NOMO-1 treated with dmso at 0.1 percent for 144 hours (cell line): ENCODE data around the gene KYAT1.
A peak's percentile ranks its signal among the peaks of the same experiment; 100 is the strongest.
"Not testable (repeated sequence)": the region's sequence is repeated elsewhere in the genome, so short reads cannot be mapped to it uniquely, and the experiment has no call there.

Experiments used
- DNase-seq: peaks from one replicate; lab custom pipeline; 2025; ENCODE audit not compliant: unreplicated experiment; lab: John Stamatoyannopoulos, UW

KYAT1 gene

GRCh38 chr9:128843171-128843570 is 38.6 kb downstream of the KYAT1 start:
- not testable (repeated sequence) for DNase-seq

DNA sequence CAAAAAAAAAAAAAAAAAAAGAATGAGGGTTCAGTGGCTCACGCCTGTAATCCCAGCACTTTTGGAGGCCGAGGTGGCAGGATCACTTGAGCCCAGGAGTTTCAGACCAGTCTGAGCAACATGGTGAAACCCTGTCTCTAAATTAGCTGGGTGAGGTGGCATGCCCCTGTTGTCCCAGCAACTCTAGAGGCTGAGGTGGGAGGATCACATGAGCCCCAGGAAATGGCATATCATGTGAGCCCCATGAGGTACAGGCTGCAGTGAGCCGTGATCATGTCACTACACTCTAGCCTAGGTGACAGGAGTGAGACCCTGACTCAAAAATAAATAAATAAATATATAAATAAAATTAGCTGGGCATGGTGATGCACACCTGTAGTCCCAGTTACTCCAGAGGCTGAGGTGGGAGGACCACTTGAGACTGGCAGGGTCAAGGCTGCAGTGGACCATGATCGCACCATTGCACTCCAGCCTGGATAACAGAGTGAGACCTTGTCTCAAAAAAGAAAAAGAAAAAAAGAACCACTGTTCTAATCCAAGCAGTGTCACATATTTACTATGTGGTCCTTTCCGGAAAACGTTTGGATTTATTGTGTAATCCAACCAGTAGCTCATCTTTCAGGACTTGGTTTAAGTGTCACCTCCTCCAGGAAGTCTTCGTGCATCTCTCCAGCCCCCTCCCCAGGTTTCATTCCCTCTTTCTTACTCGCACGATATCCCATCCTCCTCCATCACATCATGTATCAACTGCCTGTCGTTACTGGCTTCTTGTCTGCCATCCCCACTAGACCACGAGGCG is 39.9 kb downstream of the KYAT1 start:
- no peak for DNase-seq

DNA sequence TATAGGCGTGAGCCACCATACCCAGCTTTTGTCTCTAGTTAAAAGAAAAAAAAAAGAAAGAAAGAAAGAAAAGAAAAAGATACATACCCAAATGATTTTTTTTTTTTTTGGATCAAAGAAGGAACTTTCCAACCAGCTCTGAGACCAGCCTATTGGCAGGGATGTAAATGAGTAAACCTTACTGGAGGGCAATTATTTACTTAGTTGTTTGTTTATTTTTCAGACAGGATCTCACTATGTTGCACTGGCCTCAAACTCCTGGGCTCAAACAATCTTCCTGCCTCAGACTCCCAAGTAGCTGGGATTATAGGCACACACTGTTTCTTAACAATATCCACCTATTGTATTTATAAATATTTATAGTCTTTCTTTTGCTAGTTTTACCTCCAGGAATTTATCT is 41.2 kb downstream of the KYAT1 start:
- DNase-seq: no peak

GRCh38 chr9:128838338-128838737 is 43.4 kb downstream of the KYAT1 start:
- no peak for DNase-seq

DNA sequence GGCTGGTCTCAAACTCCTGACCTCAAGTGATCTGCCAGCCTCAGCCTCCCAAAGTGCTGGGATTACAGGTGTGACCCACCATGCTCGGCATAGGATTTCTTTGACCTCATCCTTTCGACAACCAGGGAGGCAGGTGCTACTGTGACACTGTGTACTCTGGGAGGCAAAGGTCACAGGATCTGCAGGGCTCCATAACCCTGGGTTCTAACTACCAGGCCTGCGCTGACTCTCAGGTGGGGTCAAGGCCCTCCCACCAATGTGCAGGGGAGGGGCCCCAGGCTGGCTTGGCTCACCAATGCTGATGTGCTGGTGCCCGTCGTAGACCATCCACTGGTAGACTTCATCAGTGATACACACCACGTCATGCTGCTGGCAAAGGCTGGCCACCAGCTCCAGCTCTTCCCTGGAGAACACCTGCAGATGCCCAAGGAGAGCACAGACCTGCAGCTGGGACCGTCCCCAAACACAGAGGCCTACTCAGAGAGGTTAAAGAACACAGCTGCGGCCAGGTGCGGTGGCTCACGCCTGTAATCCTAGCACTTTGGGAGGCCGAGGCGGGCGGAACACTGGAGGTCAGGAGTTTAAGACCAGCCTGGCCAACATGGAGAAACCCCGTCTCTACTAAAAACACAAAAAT is 45.1 kb downstream of the KYAT1 start:
- DNase-seq: no peak

DNA sequence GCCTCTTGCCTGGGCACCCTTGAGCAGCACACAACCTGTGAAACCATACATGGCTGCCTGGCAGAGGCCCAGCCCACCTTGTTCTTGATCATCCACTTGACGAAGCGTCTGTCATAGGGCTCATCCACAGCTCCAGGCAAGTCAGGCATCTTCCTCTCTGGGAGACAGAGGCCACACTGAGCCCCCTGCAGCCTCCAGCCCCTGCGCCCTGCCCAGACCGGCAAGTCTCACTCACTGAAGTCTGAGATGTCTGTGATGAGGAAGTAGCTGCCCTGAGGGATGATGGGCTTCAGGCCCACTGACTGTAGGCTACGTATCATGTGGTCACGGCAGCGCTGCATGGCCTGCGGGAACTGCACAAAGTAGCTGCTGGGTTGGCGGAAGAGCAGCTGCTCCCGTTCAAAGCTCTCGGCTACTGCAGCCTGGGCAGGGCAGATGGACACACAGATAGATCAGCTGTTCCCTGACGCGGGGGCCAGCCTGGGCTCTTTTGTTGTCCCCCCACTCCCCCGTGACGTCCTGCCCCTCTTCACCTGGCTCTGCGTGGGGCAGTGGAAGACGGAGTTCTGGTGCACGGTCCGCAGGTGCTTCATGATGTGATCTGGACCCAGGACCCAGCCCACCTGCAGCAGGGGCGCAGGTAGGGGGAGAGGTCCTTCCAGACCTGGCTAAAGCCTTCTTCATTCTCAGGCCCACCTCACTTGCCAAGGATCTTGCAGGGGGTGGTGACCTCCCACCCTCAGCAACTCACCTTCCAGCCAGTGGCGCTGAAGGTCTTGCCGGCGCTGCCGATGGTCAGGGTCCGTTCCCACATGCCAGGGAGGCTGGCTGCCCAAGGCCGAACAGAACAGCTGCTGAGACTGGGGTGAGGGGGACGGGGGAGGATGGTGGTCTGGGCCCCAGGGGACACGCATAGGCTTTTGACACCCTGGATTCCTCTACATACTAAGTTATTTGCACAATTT is 46.2 kb downstream of the KYAT1 start:
- DNase-seq: no peak

GRCh38 chr9:128833696-128834095 is 48.1 kb downstream of the KYAT1 start:
- DNase-seq: no peak

DNA sequence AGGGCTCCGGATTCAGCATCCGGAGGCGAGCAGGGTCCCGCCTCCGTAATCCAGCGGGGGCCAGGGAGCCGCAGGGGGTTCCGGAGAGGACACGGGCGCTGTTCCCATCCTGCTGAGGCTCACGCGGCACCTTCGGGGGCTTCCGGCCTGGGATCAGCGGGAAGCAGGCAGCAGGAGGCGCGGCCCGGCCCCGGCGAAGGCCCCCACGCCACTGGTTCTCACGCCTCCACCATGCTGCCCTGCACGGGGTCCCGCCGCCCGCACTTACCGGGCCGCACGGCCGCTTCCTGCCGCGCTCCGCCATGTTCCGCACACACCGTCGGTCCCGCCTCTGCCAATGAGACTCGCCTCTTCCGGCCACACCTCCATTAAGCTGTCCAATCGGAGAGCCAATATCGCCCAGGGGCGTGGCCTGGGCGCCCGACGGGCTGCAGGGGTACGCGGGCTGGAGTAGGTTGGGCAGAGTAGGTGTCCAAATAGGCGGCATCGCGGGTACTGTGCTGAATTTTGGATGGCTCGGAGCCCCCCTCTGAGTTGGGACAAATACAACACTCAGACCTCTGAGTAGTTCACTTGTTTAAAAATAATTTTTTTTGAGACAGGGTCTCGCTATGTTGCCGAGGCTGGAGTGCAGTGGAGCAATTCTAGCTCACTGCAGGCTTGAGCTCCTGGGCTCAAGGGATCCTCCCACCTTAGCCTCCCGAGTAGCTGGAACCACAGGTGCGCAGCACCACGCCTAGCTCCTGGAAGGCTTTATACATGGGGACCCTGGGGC is 52.1 kb downstream of the KYAT1 start, which contains the start of gene SPOUT1:
Gene SPOUT1, minus strand, starts transcription at position 318 of the 775 bp plus-strand sequence. Its CDS starts 14 bp downstream, at position 304.
- peak; percentile 95 for DNase-seq

DNA sequence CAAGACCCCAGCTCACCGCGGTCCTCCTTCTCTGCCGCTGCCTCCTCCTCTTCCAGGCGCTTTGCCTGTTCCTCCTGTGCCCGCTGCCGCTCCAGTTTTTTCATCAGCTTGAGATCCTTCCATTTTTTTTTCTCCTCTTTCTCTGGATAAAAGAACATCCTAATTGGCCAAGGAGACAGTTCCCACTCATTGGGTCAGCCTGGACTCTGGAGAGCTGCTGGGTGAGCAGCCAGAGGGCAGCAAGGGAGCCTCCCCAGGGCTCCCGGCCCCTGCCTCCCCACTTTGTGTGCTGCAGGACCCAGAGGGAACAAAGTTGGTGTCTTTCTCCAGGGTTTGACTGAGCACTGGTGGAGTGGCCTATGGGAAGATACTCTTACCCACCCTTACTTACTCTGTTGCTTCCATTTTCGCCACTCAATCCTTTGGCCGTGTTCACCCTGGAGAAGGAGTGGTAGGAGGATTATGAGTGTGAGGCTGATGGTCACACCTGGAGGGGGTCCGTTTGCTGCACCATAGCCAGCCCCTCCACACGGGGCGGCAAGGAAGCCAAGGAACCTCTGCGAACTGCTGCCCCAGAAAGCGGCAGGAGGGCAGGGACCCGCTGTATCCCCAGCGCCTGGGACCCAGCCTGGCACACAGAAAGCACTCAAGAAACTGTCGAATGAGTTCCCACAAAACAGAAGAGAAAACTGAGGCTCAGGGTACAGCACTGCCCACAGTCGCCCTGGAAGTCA is 52.9 kb downstream of the KYAT1 start:
- DNase-seq: no peak

- DNase-seq: no peak
Measured at GRCh38 chr9:128828267-128828666, 53.5 kb downstream of the KYAT1 start.

GRCh38 chr9:128825923-128826700 is 55.6 kb downstream of the KYAT1 start:
- no peak for DNase-seq

GRCh38 chr9:128824911-128825310 is 56.8 kb downstream of the KYAT1 start:
- DNase-seq: no peak

- no peak for DNase-seq
Measured at GRCh38 chr9:128823903-128824406, 57.8 kb downstream of the KYAT1 start.

GRCh38 chr9:128823362-128823902 is 58.3 kb downstream of the KYAT1 start:
- no peak for DNase-seq

GRCh38 chr9:128822407-128823042 is 59.2 kb downstream of the KYAT1 start:
- DNase-seq: no peak

DNA sequence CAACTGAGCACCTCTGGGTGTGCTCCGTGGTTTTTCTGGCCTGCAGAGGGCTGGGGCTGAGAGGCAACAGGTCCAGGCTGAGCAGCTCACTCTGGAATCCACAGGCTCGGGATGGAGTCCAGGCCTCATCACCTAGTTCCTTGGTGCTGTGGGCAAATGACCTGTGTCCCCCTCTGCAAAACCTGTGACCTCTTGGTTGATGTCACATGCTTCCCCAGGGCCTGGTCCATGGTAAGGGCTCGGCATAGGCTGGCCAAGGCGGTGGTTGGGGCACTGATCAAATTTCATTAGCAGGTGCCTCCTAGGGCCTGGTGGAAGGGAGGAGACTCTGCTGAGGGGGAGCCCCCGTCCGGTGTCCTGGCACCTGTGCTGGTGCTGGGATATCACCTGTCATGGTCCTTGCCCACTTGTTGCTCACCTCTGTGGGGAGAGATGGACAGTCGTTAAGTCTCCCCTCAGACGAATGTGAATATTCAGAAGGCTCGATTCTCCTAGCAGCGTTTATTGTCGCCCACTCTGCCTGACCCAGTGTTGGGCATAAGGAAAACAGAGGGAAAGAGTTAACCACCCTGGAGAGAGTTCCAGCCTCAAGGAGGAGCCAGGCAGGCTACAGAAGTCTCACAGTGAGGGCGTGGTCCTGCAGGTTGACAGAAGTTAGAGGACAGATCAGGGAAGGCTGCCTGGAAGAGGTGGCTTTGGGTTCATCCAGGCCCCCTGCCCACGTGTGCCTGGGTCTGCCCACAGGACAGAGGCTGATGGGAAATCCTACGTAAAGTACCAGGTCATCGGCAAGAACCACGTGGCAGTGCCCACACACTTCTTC is 60.0 kb downstream of the KYAT1 start:
- no peak for DNase-seq
